Measurements from ENCODE around the gene PKP2. TPM values are rescaled to one million over a fixed set of nuclear protein-coding genes. Genes with fewer than 3 reads are reported as not detected.
"Not testable (repeated sequence)": the region's sequence is repeated elsewhere in the genome, so short reads cannot be mapped to it uniquely, and the experiment has no call there.

The PKP2 gene
- polyA plus RNA-seq, 1 donor: 6.7 TPM

- DNase-seq (ENCODE audit: low read depth): not testable (repeated sequence)
These were observed 34.9 kb downstream of the PKP2 start for GRCh38 chr12:32861658-32862057.

GRCh38 chr12:32860192-32860591 lies 36.4 kb downstream of the PKP2 start:
- no peak for DNase-seq (ENCODE audit: low read depth)

GRCh38 chr12:32859389-32859788 lies 37.2 kb downstream of the PKP2 start:
- no peak for DNase-seq (ENCODE audit: low read depth)

GRCh38 chr12:32854716-32855115 lies 41.9 kb downstream of the PKP2 start:
- DNase-seq (ENCODE audit: low read depth): no peak

DNA sequence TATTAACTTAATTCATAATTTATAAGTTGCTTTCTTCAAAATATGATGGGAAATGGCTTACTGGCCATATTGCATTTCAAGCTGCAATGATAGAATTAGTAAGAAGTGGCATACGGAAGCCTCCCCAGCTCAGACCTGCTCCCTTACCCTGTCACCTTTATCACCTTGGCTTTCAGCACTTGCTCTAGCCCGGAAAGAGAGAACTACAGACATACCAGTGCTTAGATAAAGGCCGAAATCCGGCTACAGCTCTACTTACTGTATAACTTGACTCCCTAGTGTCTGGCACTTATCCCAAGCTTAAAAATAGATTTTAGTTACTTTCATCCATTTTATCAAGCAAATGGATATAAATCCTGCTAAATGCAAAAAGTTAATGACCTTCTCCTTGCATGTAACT lies 42.5 kb downstream of the PKP2 start:
- DNase-seq (ENCODE audit: low read depth): no peak

DNA sequence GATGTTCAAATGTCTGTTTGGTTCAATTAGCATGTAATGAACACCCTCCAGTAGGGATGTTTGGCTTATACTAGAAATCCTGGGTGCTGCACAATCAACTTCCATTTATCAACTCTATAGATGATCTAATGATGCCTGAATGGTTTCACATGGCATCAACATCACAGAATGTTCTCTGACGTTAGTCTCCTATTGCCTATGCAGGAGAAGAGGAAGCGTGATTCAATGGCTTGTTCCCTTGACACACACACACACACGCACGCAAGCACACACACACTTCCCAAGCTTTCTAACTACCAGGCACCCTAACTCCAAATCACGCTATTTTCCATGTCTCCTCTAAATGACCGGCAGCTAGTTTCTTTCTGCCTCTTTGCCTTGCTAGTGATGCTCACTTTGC lies 49.3 kb downstream of the PKP2 start:
- DNase-seq (ENCODE audit: low read depth): no peak

GRCh38 chr12:32846053-32846452 lies 50.5 kb downstream of the PKP2 start:
- no peak for DNase-seq (ENCODE audit: low read depth)

DNA sequence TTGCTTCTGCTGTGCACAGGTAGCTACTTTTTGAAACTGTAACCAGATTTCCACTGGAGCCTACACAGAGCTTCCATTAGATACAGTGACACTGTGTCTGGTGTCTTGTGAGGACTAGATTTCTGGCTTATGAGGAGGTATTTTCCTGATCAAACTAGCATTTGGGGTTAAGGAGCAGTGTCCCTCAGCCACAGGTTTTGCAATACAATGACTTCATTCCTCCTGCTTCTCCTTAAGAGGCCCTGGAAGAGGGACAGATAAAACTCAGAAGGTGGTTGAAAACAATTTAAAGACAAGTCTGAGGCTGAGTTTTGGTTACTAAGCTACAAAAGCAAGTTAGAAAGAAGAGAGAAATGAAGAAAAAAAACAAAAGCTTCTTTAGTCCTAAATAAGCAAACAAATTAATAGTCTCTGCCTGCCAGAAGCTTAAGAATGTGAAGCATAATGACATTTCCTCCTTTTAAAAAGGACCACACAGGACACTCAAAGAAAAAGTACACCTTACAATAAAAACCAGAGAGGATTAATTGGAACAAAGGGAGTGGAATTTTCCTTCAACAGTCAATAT lies 53.0 kb downstream of the PKP2 start:
- DNase-seq (ENCODE audit: low read depth): peak; percentile 16

GRCh38 chr12:32841061-32841460 lies 55.5 kb downstream of the PKP2 start:
- DNase-seq (ENCODE audit: low read depth): no peak

DNA sequence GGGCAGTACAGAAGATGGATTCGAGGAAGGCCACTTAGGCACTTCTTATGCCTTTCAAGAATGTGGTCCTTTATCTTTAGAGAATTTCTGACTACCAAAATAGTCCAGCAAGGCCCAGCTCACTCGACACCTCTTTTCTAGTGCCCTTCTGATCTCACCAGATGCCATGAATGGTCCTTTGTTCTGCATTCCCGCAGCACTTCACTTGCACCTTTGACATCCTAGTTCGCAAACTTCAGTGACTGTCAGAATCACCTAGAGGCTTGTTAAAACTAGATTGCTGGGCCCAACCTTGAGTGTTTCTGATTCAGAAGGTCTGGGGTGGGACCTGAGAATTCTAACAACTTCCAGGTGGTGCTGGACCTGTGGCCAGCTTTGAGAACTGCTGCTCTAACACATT lies 56.7 kb downstream of the PKP2 start:
- DNase-seq (ENCODE audit: low read depth): no peak

DNA sequence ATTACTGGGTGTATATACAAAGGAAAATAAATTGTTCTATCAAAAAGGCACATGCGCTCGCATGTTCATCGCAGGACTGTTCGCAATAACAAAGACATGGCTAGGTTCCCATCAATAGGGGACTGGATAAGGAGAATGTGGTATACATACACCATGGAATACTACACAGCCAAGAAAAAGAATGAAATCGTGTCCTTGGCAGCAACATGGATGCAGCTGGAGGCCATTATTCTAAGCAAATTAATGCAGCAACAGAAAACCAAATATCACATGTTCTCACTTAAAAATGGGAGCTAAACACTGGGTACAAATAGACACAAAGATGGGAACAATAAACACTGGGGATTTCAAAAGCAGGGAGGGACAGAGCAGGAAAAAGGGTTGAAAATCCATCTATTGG lies 58.6 kb downstream of the PKP2 start:
- no peak for DNase-seq (ENCODE audit: low read depth)

GRCh38 chr12:32836710-32837109 lies 59.9 kb downstream of the PKP2 start:
- no peak for DNase-seq (ENCODE audit: low read depth)

DNA sequence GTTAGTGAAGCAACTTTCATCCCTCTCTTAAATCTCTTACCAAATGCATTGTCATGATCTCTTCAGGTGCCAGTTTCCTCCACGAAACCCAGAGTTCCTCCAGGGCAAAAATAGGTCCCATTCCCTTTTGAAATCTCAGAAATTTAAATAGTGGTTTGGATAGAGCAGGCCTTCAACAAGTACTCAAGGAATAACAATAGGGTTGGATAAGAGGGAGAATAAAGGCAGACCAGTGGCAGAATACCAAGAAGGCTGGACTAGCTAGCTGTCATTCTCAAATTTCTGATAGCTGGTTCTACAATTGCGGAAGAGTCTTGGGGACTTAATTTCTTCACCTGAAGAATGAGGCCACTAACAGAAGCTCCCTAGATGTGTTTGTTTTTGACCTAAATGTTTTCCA lies 62.5 kb downstream of the PKP2 start:
- no peak for DNase-seq (ENCODE audit: low read depth)

DNA sequence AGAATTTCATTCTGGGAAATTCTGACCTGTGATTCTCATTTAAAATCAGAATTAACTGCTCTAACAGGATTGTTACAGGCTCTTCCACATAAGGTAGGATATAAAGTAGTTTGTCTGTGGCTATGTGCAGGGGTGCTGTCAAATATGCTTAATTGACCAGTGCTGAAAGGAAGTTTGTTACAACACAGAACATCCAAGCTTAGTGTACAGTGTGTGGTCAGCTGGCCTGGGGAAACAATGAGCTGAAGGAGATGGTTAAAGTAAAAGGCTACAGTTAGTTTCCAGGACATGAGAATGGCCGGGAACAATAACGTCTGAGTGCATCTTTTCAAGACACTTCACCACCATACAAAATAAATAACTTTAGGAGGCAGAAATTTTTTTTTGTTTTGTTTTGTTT lies 68.0 kb downstream of the PKP2 start:
- no peak for DNase-seq (ENCODE audit: low read depth)

GRCh38 chr12:32828120-32828519 lies 68.5 kb downstream of the PKP2 start:
- DNase-seq (ENCODE audit: low read depth): no peak

DNA sequence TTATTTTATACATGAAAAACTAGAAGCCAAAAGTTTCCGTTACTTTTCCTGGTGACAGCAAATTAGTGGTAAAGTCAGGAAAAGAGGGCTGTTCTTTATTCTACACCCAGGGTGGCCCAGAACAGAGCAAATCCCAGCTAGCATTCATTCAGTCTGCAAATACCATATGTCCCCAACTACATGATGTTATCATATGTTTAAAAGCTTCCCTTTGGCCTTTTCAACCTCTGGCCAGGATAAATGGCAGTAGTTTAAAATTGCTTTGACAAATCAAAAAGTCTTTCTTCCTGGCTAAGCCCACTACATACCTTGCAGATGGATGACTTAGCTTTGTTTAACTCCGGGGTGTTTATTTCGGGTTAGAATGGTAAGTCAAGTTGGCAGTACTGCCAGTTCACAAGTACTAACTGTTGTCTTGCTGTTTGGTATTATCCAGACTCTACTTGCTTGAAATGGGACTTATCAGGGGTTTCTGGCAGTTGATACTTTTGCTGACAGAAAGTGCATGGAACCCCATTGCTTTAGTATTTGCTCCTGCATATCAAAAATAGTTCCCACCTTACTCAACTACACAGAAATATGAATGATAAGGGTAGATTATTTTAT lies 69.7 kb downstream of the PKP2 start:
- no peak for DNase-seq (ENCODE audit: low read depth)

DNA sequence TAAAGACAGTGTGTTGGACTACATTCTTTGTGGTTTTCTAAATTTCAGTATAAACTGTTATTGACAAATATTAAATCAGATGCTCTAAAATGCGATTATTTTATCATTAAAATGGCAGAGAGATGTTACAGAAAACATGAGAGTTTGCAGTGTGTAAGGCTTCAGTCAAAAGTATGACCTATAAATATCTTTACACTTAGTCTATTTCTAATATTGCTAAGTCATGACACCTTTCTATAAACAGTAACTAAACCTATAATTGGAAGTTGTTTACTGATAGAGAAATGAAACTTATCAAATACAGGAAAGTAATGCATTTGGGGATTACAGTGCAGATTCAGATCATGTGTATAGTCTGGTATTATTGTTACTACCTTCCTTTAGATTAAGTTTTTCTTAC lies 72.0 kb downstream of the PKP2 start:
- DNase-seq (ENCODE audit: low read depth): no peak

DNA sequence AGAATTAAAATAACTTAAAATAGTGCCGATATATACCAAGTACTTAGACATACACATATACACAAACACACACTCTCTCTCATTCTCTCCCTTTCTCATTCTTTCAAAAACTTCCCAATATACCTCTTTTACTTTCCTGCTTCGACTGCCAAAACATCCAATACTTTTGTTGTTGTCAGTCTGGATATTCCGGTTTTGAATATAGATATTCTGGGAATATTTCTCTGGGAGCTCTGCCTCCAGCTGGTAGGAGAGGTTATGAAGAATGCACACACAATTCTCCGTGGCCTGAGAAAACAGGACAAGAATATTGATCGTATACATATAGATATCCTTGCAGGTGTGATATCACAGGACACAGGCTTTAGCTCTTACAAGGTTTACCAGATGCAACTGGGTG lies 74.2 kb downstream of the PKP2 start:
- no peak for DNase-seq (ENCODE audit: low read depth)

DNA sequence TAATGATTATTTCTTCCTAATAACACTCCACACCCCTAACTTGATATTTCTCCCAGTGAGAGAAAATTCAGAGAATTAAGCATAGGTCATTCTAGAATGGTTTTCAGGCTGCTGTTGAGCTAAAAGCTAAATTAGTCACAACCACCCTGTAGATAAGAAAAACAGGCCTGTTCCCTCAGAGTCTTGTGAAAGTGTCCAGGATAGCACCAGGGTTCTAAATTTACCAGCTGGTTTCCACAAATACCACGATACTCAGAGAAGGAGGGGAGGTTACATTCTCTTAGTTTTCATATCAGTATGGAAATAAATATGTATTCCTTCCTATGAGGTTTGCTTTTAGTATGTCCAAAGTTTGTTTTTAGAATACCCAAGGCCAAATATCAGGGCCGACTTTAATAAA lies 74.9 kb downstream of the PKP2 start:
- DNase-seq (ENCODE audit: low read depth): no peak

- DNase-seq (ENCODE audit: low read depth): no peak
These were observed 75.3 kb downstream of the PKP2 start for GRCh38 chr12:32821293-32821692.

GRCh38 chr12:32820376-32820931 lies 76.1 kb downstream of the PKP2 start:
- no peak for DNase-seq (ENCODE audit: low read depth)

DNA sequence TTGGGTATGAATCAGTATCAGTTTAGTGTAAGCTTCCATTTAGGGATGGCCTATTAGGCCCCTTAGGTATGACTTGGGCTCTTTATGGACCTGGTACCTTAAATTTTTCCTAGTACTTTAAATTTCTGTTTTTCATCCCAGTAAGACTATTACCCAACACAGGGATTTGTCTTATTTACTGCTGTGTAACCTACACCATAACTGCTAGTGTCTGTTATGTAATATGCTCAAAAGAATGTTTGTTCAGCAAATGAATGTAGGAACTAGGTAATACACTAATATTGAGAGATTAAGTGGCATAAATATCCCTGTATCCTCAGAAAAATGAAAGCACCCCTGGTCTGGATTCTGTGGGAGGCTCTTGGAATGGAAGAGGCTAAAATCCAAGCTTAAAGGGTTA lies 77.2 kb downstream of the PKP2 start:
- DNase-seq (ENCODE audit: low read depth): no peak

GRCh38 chr12:32811686-32812392 lies 84.7 kb downstream of the PKP2 start:
- DNase-seq (ENCODE audit: low read depth): no peak

All from forelimb muscle (tissue), 1 donor.